Spleen (tissue), 11 donors: ENCODE measurements around the gene TRPM7. TPM values are rescaled to one million over a fixed set of nuclear protein-coding genes. Genes with fewer than 3 reads are reported as not detected.

ENCODE experiments used
- DNase-seq: peaks from one replicate; pipeline ENCODE4 v3.0.0-alpha.2; 2020
- H3K27ac ChIP-seq, 8 donors: fragments of 200-600 bp; sonication (generic) in 7 of 8; 1 replicate in 4 of 8; 2 replicates in 4 of 8; pipeline versions ENCODE4 v1.5.0 to v1.8.0; 2016 to 2021; ENCODE audit warnings: inconsistent platforms in 4 of 8, mild to moderate bottlenecking in 4 of 8, moderate library complexity in 1 of 8
- H3K27me3 ChIP-seq, 7 donors: fragments of 200-600 bp; sonication (generic) in 6 of 7; replicated peaks in 1 of 7; 1 replicate in 4 of 7; 2 replicates in 3 of 7; pipeline versions ENCODE4 v1.5.0 to v1.8.0; 2016 to 2021; ENCODE audit warnings: inconsistent platforms in 3 of 7, mild to moderate bottlenecking in 1 of 7
- H3K36me3 ChIP-seq, 6 donors: fragments of 200-600 bp; sonication (generic) in 5 of 6; 1 replicate in 4 of 6; 2 replicates in 2 of 6; pipeline versions ENCODE4 v1.5.0 to v1.8.0; 2016 to 2021; ENCODE audit warnings: inconsistent platforms in 2 of 6
- H3K4me1 ChIP-seq, 6 donors: fragments of 200-600 bp; sonication (generic) in 5 of 6; 1 replicate in 3 of 6; 2 replicates in 3 of 6; pipeline versions ENCODE4 v1.5.0 to v1.8.0; 2016 to 2021; ENCODE audit warnings: inconsistent platforms in 3 of 6
- H3K4me3 ChIP-seq, 8 donors: fragments of 200-600 bp; sonication (generic) in 7 of 8; 1 replicate in 4 of 8; 2 replicates in 4 of 8; pipeline versions ENCODE4 v1.5.0 to v1.8.0; 2016 to 2021; ENCODE audit warnings: inconsistent platforms in 4 of 8, mild to moderate bottlenecking in 4 of 8, moderate library complexity in 2 of 8
- H3K9me3 ChIP-seq, 8 donors: fragments of 200-600 bp; sonication (generic) in 7 of 8; 1 replicate in 4 of 8; 2 replicates in 4 of 8; pipeline versions ENCODE4 v1.5.0 to v1.8.0; 2016 to 2021; ENCODE audit warnings: inconsistent platforms in 4 of 8
- POLR2A ChIP-seq, 3 donors: fragments of 450-650 bp; IDR thresholded peaks; one replicate each; pipeline ENCODE4 v1.5.1; 2017; ENCODE audit warnings: antibody characterized with exemption in 3 of 3, mild to moderate bottlenecking in 1 of 3
- POLR2AphosphoS5 ChIP-seq, 3 donors: sonication (generic); formaldehyde crosslinking; IDR thresholded peaks; one replicate each; pipeline ENCODE4 v1.5.1; 2017; ENCODE audit warnings: antibody characterized with exemption in 3 of 3
- WGBS, 5 donors: extraction: QIAGEN DNeasy Blood & Tissue Kit in 3 of 5; methylation state at CpG; one replicate each; pipeline versions ENCODE4 v1.1.5 to v1.1.7; 2013 to 2018; 5-methylcytosine and 5-hydroxymethylcytosine counted together
- intact Hi-C: fragments of 100-400 bp; cut with DNase I; formaldehyde crosslinking; loops from one replicate; pipeline ENCODE4 v1.15.0; 2023; ENCODE audit warnings: low total_unique reads
- polyA plus RNA-seq, 3 donors: library from polyadenylated mRNA; stranded (reverse); fragments of 200-250 nt; gene quantifications; one replicate each; pipeline ENCODE4 v1.2.1, GENCODE V29; 2013
- total RNA-seq, 7 donors: library from RNA; depleted of rRNA in 3 of 7; stranded (reverse); fragments of >200 nt in 3 of 7; fragmentation: NEBNext Ultra II Directional in 4 of 7; extraction: Animal tissue kit (Norgen Biotek cat#: 25700) in 4 of 7; gene quantifications; one replicate each; pipeline versions ENCODE4 v1.1.0 to v1.2.1, GENCODE V29; 2016 to 2021
- TF ChIP-seq, protein P1 (sequence below), 11 experiments: fragments of 200-600 bp in 7 of 11; fragments of 450-650 bp in 4 of 11; sonication (generic) in 4 of 11; IDR thresholded peaks in 8 of 11; conservative IDR thresholded peaks in 3 of 11; 1 replicate in 7 of 11; 2 replicates in 4 of 11; pipeline versions ENCODE4 v1.4.0 to v1.8.0; 2016 to 2021; ENCODE audit warnings: antibody characterized with exemption in 11 of 11, inconsistent platforms in 4 of 11, mild to moderate bottlenecking in 1 of 11
- donor health status: healthy with polysubstance abuse.
- donor health status: DM: no; HTN: no; CAD: no; lungs with moderate emphysema.
- donor health status: DM: no; HTN: no; CAD: no.
- donor health status: Bipolar disorder and iron deficiency.
- donor health status: healthy.
- donor health status: DM: no; HTN: no; CAD: no.
- donor health status: DM: yes; HTN: yes; CAD: no.

TRPM7 gene
- total and polyA plus RNA-seq, 10 donors = 6.4 to 101 (median 46.7) TPM

GRCh38 chr15:50712018-50712417 lies 25.4 kb upstream of the TRPM7 start:
- no peaks in the 10 kb centered on the region for H3K27me3 ChIP-seq
- TF ChIP-seq POLR2AphosphoS5 (IDR thresholded peaks at IDR 0.05) = no peak
- TF ChIP-seq POLR2A (IDR thresholded peaks at IDR 0.05) = no peak
- TF ChIP-seq, protein P1, sequence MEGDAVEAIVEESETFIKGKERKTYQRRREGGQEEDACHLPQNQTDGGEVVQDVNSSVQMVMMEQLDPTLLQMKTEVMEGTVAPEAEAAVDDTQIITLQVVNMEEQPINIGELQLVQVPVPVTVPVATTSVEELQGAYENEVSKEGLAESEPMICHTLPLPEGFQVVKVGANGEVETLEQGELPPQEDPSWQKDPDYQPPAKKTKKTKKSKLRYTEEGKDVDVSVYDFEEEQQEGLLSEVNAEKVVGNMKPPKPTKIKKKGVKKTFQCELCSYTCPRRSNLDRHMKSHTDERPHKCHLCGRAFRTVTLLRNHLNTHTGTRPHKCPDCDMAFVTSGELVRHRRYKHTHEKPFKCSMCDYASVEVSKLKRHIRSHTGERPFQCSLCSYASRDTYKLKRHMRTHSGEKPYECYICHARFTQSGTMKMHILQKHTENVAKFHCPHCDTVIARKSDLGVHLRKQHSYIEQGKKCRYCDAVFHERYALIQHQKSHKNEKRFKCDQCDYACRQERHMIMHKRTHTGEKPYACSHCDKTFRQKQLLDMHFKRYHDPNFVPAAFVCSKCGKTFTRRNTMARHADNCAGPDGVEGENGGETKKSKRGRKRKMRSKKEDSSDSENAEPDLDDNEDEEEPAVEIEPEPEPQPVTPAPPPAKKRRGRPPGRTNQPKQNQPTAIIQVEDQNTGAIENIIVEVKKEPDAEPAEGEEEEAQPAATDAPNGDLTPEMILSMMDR (IDR thresholded peaks at IDR 0.05 in 8 of 11, conservative IDR thresholded peaks at IDR 0.05 in 3 of 11) = no peak
- peaks cover 0 to 97% (median 36%) of the 10 kb centered on the region in 6 donors for H3K36me3 ChIP-seq
- no peaks in the 10 kb centered on the region for H3K4me1 ChIP-seq
- intact Hi-C loops = no loop called here
- no peak overlapping the region for H3K27ac ChIP-seq
- no peak overlapping the region for H3K4me3 ChIP-seq
- no peaks in the 10 kb centered on the region for H3K9me3 ChIP-seq
- WGBS, 5 donors = 96 to 99% (median 97%) methylated on average over 3 of the region's 3 CpGs
- DNase-seq = no peak

- no peaks in the 10 kb centered on the region for H3K27me3 ChIP-seq
- TF ChIP-seq, protein P1 (IDR thresholded peaks at IDR 0.05 in 8 of 11, conservative IDR thresholded peaks at IDR 0.05 in 3 of 11) = no peak
- TF ChIP-seq POLR2A (IDR thresholded peaks at IDR 0.05) (no peak), POLR2AphosphoS5 (IDR thresholded peaks at IDR 0.05) (no peak)
- H3K27ac ChIP-seq = no peak overlapping the region
- no peaks in the 10 kb centered on the region for H3K4me1 ChIP-seq
- no peaks in the 10 kb centered on the region for H3K9me3 ChIP-seq
- peaks cover 0 to 96% (median 43%) of the 10 kb centered on the region in 6 donors for H3K36me3 ChIP-seq
- no peak for DNase-seq
- H3K4me3 ChIP-seq = no peak overlapping the region
- intact Hi-C loops = no loop called here
Observed at GRCh38 chr15:50710585-50710984, 24.0 kb upstream of the TRPM7 start.

DNA sequence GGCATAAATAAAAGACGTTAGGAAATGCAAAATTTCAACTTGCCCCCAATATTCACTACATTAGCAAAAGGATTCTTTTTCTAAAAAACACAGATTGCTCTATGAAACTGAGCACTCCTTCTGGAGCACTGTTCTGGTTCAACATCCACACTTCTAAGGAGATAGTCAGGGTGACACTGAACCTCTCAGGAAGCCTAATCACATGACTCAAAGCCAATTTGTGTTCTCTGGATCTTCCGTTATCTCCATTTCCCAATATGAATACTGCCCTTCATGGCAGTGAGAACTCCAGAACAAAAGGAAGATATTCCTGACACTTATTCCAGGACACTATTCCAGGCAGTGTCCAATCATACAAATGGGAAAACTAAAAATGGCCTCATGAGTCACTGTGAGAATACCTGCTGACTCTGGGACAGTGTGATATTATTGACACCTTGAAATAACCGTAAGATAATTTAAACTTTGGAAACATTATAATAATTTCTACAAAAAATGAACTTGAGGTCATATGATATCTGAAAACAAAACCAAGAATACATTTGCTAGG lies 21.4 kb upstream of the TRPM7 start:
- Histone ChIP-seq H3K27ac (no peak overlapping the region), H3K9me3 (no peaks in the 10 kb centered on the region), H3K36me3 (peaks cover 0 to 93% (median 43%) of the 10 kb centered on the region in 6 donors), H3K4me3 (no peak overlapping the region), H3K4me1 (no peaks in the 10 kb centered on the region), H3K27me3 (no peaks in the 10 kb centered on the region)
- intact Hi-C loops = no loop called here
- 91 to 97% (median 96%) methylated on average over 3 of the region's 3 CpGs for WGBS, 5 donors
- DNase-seq = no peak
- TF ChIP-seq, protein P1 (IDR thresholded peaks at IDR 0.05 in 8 of 11, conservative IDR thresholded peaks at IDR 0.05 in 3 of 11) = no peak
- TF ChIP-seq POLR2A (IDR thresholded peaks at IDR 0.05) (no peak), POLR2AphosphoS5 (IDR thresholded peaks at IDR 0.05) (no peak)

GRCh38 chr15:50702762-50703334 lies 16.3 kb upstream of the TRPM7 start:
- TF ChIP-seq POLR2AphosphoS5 (IDR thresholded peaks at IDR 0.05) (no peak), POLR2A (IDR thresholded peaks at IDR 0.05) (no peak)
- TF ChIP-seq, protein P1 (IDR thresholded peaks at IDR 0.05 in 8 of 11, conservative IDR thresholded peaks at IDR 0.05 in 3 of 11) = no peak
- Histone ChIP-seq H3K36me3 (peaks cover 0 to 77% (median 22%) of the 10 kb centered on the region in 6 donors), H3K27me3 (no peaks in the 10 kb centered on the region), H3K4me3 (no peak overlapping the region), H3K4me1 (no peaks in the 10 kb centered on the region), H3K27ac (no peak overlapping the region), H3K9me3 (no peaks in the 10 kb centered on the region)
- DNase-seq = no peak
- 84 to 94% (median 91%) methylated on average over 1 of the region's 1 CpG for WGBS, 5 donors
- intact Hi-C loops = no loop called here
